ENCODE measurements around the gene HAAO. TPM values are rescaled to one million over a fixed set of nuclear protein-coding genes. Genes with fewer than 3 reads are reported as not detected.
A peak's percentile ranks its signal among the peaks of the same experiment; 100 is the strongest.
"Not testable (repeated sequence)": the region's sequence is repeated elsewhere in the genome, so short reads cannot be mapped to it uniquely, and the experiment has no call there.

Gene HAAO
- 0.62 TPM for total RNA-seq

GRCh38 chr2:42792583-42793333 is at the start of gene HAAO:
Gene HAAO (minus strand): TSS chr2:42792583. CDS start chr2:42792536, 47 bp downstream.
- DNase-seq = no peak

- no peak for DNase-seq
Measured at GRCh38 chr2:42841344-42841743, 49.0 kb upstream of the HAAO start.

DNA sequence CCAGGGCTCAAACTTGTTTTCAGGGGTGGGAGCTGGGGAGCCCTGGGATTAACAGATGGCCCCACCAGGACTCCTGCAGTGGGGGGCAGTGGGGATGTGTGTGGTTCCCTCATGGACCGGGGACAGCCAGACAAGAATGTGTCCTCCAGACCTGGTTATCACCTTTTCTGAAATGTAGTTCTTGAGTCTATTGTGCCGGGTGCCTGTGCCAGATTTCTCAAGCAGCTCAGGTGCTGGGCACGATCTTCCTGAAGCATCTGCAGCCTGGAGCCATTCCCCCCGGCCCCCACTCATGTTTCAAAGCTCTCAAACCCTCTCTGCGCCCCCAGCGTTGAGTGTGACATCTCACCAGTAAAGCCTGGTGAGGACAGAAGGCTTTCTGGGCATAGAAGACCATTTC is 48.4 kb upstream of the HAAO start:
- no peak for DNase-seq

DNA sequence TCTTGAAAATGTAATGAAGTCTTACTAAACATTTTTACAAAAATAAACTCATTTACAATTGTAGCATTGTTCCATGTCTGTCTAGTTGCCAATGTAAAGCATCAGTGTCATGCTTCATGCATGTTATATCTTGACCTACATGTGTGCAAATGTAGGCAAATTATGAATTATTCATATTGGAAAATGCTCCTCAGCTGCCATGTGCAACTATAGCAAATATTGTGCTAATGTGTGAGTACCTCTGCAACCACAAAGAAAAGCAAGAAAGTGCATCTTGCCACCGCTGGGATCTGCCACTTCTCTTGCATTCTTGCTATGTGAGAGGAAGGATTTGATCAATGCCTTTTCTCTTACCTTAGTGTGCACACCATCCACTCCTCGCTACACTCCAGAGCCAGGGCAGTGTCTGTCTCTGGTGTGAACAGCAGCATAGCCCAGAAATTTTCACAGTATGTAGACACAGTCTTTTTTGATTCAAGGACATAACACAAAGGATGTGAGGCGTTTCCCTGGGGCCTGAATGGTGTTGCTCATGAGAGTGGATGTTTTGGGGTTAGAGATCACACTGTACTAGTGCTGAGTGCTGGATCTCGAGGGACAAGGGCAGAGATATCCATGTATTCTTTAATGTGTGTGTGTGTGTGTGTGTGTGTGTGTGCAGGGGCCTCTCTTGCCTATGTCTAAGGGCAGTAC is 47.6 kb upstream of the HAAO start:
- DNase-seq = no peak

DNA sequence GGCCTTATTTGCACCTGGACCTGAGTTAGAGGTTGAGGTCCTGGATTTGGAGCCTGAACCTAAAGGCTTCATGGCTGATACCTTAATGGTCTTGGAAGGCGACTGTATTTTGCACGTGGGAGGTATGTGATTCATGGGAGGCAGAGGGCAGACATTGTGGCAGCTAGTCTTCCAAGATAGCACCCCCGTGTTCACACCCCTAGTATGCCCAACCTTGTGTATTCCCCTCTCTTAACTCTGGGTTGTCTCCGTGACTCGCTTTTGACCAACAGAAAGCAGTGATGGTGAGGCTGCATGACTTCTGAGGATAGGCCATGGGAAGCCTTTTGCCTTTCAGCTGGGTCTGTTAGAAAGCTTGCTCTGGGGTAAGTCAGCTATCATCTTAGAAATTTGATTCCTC is 45.8 kb upstream of the HAAO start:
- no peak for DNase-seq

DNA sequence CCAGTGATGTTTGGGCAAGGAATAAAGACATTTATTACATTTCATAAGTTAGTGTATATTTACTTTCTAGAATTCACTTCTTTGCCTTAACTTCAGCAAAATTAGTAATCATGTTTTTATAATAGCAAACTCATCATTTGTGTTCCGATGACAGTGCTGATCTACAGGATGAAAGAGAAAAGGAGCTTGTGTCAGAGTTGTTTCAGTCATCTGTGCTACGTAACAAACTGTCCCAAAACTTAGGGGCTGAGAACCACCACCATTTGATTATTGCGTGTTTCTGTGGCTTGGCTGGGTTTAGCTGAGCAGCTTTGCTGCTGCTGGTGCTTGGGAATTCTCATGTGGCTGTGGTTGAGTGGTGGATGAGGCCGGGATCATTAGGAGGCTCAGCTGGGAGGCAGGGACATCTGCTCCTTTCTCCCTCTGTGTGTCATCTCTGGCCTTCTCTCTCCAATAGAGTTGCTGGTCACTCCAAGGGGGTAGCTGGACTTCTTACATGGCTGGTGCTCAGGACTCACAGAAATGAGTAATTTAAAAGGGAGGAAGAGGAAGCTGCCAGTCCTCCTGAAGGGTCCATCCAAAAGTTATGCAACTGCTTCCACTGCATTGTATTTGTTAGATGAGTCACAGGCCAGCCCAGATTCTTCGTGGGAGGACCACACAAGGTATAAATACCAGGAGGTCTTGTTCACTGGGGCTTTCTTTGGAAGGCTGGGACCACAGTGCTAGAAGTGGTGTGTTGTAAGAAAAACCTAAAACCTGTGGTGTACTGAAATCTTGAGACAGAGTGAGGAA is 43.4 kb upstream of the HAAO start:
- no peak for DNase-seq

- no peak for DNase-seq
Measured at GRCh38 chr2:42834161-42834560, 41.8 kb upstream of the HAAO start.

DNA sequence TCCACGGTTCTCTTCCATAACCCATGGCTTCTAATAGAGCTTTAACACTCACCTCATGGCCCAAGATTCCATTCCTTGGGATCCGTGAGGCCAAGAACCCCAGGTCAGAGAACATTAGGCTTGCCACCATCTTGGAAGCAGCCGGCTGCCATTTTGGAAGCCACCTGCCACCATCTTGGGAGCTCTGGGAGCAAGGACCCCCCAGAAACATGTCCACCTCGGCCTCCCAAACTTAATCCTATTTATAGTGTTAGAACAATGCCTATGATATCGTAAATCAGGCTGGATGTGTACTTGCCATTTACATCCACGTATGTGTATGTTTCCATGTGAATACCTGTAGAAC is 39.9 kb upstream of the HAAO start:
- DNase-seq = no peak

- DNase-seq = not testable (repeated sequence)
Measured at GRCh38 chr2:42831575-42832288, 39.3 kb upstream of the HAAO start.

DNA sequence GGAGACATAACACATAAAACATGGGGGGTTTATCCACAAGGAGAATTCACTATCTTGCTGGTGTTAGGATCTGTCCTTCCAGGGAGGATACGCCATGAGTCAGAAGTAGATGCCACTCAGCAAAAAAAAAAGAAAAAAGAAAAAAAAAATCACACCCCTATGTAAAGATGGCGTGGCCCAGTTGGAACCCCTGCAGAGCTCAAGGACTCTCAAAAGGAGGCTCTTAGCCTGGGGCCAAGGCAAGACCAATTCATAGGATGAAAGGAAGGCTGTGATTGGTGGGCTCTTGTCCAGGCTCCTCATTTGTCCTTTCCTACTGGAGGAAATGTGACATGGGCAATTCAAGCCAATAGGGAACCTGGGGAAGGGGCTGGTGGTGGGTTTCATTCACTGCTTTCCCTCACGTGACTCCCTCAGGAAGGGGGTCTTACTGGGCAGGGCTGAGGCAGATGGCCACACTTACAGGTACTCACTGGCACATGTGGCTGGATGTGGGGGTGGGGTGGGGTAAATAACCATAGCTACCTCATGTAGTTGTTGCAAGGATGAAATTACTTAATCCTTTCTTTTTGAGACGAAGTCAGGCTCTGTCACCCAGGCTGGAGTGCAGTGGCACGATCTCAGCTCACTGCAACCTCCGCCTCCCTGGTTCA is 38.7 kb upstream of the HAAO start:
- DNase-seq = no peak

DNA sequence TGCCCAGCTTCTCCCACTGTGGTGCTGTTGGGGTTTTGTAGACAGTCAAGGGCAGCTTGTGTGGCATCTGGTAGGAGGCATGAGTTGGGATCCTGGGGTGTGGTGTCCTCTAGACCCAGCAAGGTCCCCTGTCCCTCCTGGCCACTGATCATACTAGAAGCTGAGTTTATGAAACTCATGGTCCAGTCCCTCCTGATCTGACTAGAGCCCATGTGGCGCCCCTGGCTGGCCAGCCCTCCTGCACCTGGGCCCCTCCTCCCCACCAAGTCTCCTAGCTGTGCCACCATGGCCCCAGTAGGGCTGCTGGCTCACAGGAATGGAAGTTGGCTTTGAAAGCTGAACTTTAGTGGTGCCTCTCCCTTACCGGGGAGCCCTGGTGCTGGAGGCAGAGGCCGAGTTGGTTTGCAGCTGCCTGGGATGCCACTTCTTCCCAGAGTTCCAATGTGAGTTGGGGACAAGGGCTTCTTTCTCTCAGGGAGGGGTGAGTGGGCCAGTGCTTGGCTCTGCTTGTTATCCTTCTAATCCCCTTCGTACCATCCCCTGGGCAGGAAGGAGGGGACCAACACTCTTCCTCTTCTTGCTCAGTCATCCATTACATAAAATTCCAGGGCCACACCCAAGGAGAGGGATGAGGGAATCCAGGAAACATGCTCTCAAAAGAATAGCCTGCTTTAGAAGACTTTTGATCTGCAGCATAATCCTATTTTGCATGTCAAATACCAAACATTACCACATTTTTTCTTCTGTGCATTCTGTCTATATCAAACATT is 37.5 kb upstream of the HAAO start:
- DNase-seq = no peak

- DNase-seq = peak; percentile 12
Measured at GRCh38 chr2:42828487-42829425, 36.4 kb upstream of the HAAO start.

DNA sequence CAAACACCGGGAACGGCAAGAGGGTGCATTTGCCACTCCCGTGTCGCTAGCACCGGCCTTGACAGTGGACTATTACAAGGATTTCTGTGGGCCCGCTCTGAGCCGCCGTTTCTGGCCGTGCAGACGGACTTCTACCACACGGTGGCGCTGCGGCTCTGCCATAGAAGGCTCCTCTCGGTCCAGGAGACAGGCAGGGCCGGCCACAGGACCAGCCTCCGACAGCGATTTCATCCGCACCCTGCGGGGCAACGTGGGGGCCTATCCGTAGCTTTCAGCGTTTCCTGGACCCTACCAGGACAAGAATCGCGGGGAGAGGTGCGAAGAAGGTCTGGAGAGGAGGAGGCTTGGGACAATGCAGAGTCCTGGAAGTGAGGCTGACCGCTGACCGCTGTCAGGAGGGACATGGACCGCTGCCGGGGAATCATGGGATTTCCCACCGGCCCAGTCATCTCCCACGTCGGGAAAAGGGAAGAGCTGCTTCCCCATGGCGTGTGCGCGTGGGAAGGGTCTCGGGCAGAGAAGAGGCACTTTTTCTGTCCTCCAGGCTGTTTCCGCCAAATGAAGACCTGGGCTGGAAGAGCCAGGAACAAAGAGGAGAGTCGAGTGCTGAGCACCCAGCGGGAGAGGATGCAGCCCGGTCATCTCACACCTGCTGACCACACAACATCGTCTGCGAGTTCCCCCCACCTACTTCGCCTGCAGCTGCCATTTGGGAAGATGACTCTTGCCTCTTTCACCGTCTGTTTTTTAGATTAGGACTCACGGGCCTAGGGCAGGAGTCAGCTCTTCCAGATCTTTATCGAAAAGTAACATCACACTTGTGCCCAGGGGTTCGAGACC is 35.5 kb upstream of the HAAO start:
- peak; percentile 82 for DNase-seq

GRCh38 chr2:42826231-42826630 is 33.8 kb upstream of the HAAO start:
- no peak for DNase-seq

- DNase-seq = no peak
Measured at GRCh38 chr2:42824454-42824807, 32.0 kb upstream of the HAAO start.

- no peak for DNase-seq
Measured at GRCh38 chr2:42823744-42824453, 31.5 kb upstream of the HAAO start.

DNA sequence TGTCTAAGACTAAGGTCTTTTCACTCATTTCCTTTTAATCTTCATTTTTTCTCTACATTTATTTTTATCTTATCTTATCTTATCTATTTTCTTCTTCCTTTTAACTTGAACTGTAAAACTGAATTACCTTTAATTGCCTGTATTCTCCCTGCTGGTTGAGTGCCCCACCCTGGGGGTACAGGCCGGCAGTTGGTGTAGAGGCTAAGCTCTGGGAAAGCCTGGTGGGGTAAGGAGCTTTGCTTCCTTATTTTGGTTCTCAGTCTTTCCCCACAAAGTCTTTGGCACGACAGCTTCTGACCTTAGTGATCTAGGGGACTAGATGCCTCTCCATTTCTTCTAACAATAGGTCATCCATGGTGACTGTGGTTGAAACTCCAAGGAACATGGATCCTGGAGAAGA is 26.8 kb upstream of the HAAO start:
- no peak for DNase-seq

DNA sequence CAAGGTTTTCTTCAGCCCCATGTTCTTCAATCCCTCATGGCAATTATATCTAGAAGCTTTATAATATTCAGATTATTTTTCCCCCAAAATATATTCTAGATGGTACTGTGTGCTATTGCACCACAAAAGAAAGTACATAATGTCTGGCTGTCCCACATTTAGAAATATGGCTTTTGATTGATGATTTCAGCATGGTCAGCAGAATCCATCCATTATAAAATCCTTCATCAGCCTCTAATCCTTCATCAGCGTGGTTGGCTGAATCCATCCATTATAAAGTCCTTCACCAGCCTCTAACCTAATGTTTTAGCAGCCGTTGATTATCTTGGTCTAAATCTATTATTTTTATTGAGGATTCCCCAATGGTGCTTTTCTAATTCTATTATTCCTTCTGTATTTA is 23.3 kb upstream of the HAAO start:
- DNase-seq = no peak

GRCh38 chr2:42813763-42814162 is 21.4 kb upstream of the HAAO start:
- DNase-seq = no peak

All from occipital lobe (tissue), 2 donors.